HG03103 (cell line): ENCODE results near the gene IQCN.

Experiments used
- ATAC-seq: cut with Tn5 transposase; IDR thresholded peaks from one replicate; pipeline ENCODE4 v1.9.1; 2021; ENCODE audit warnings: low read depth; ENCODE audit not compliant: unreplicated experiment

Gene IQCN, protein sequence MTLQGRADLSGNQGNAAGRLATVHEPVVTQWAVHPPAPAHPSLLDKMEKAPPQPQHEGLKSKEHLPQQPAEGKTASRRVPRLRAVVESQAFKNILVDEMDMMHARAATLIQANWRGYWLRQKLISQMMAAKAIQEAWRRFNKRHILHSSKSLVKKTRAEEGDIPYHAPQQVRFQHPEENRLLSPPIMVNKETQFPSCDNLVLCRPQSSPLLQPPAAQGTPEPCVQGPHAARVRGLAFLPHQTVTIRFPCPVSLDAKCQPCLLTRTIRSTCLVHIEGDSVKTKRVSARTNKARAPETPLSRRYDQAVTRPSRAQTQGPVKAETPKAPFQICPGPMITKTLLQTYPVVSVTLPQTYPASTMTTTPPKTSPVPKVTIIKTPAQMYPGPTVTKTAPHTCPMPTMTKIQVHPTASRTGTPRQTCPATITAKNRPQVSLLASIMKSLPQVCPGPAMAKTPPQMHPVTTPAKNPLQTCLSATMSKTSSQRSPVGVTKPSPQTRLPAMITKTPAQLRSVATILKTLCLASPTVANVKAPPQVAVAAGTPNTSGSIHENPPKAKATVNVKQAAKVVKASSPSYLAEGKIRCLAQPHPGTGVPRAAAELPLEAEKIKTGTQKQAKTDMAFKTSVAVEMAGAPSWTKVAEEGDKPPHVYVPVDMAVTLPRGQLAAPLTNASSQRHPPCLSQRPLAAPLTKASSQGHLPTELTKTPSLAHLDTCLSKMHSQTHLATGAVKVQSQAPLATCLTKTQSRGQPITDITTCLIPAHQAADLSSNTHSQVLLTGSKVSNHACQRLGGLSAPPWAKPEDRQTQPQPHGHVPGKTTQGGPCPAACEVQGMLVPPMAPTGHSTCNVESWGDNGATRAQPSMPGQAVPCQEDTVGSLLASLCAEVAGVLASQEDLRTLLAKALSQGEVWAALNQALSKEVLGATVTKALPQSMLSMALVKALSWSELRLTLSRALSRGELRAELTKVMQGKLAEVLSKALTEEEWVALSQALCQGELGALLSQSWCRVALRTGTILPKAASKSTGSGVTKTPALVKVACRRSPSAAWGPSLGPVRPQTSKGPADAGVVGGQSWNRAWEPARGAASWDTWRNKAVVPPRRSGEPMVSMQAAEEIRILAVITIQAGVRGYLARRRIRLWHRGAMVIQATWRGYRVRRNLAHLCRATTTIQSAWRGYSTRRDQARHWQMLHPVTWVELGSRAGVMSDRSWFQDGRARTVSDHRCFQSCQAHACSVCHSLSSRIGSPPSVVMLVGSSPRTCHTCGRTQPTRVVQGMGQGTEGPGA (N-terminal part only)

DNA sequence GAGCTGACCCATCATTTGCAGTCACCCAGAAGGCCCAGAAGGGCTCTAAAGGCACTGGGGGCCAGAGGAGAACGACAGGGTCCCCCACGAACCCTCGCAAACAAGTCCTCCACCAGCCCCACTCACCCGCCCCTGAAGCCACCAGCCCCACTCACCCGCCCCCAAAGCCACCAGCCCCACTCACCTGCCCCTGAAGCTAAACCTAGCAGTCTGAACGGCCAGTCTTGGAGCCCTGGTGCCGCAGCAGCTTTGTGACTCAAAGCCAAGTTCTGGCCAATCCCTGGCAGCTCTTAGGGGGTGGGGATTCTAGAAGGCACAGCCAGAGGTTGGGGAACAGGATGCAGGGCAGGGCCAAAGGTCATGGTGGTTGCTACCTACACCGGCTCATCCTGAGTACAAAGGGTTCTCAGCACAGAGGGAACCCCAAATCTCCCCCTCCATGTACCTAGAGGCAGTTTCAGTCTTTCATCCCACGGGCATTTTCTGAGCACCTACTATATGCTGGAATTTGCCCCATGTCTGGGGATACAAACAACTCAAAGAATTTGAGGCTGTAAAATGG is at the start of gene IQCN:
Gene IQCN (minus strand): TSS at position 234 of the 562 bp plus-strand sequence. CDS start 4,974 bp downstream, outside the sequence.
- no peak for ATAC-seq

DNA sequence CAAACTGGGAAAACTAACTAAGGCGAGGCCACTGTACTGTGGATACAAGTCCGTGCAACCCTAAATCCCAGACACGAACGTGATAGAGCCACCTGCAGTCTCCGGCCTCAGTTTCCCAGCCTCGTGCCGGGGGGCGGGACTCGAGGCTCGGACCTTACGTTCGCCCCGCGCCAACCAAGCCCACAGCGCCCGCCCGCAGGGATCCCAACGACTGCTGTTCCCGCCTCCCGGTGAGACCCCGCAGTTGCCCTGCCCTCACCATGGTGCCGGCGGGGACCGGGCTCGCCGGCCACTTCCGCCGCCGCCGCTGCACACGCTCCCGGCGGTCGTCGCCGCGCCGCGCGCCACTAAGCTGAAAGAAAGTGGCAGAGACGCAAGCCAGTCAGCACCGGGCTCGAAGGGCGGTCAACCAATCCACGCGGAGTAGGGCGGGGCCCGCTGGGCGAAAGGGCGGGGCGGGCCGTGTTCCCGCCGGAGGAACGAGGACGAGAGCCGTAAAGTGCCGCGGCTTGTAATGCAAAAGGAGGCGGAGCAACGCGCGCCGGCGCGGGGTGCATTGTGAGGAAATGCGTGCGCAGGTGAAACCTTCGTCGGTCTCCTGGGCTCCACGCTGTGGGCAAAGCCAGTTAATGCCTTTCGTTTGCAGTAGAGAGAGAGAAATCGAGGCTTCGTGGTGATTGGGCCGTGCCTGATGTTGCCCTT is 48.7 kb upstream of the IQCN start, which contains the start of gene LSM4:
Gene LSM4 (minus strand): TSS at position 318 of the 702 bp plus-strand sequence. CDS start 56 bp downstream, at position 262.
- ATAC-seq = peak; percentile 92

DNA sequence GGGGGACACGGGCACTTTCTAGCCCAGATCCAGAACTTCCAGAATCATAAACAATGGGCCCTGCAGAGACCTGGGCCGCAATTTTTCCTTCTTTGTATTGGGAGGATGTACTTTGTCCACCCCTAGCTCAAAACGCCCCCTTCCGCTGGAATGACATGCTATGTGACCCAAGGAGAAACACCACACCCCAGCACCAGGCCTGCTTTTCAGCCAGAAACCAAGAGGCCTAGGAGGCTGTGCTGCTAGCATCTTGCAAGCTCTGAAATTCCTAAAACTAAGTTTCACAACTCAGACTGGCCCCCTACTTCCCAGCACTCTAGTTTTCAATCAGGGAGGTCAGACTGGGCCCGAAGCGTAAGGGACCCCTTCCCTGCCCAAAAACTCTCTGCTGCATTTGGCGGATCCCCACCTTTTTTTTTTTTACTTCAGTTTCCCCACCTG is 48.1 kb upstream of the IQCN start:
- ATAC-seq = no peak

DNA sequence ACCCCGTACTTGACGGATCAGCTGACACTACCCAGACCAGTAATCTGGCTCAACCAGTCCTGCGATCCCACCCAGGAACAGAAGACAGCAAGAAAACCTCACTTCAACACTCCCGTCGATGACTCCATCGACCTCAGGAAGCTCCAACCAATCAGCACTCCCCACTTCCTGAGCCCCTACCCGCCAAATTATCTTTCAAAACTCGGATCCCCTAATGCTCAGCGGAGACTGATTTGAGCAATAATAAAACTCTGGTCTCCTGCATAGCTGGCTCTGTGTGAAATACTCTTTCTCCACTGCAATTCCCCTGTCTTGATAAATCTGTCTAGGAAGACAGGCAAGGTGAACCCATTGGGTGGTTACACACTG is 47.5 kb upstream of the IQCN start:
- ATAC-seq = no peak

DNA sequence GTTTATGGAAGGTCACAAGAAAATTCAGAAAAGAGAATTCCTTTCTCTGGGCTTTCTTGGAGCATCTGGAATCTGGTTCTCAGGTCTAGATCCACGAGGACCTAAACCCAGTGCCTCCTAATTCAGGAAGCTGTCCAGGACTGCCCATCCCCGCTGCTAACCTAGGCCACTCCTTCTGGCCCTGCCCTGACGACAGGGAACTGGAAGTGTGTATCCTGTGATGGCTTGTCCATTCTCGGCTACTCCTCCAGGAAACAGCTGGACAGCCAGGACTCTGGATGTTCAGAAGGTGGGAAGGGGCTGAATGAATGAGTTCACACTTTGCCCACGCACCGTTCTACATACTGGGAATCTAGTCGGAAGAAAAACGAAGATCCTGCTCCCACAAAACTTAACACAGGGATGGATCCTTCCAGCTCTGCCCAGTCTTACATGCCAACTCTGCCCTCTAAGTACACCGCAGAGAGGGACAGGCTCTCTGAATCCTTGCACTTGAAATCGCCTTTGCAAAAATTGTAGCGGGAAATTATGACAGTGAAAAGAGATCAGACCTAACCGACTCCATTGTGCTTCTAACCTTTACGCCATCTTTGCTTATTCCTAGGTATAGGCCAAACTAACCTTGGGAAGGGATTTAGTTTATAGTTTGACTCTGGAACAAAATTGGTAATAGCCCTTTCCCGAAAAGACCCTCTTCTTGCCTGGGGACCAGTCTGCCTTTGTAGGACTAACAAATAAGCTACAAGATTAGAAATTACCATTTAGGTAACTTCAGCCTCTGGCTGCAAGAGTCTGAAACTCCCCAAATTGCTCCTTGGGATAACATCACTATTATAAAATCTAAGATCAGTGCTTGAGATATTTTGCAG is 46.8 kb upstream of the IQCN start:
- no peak for ATAC-seq

DNA sequence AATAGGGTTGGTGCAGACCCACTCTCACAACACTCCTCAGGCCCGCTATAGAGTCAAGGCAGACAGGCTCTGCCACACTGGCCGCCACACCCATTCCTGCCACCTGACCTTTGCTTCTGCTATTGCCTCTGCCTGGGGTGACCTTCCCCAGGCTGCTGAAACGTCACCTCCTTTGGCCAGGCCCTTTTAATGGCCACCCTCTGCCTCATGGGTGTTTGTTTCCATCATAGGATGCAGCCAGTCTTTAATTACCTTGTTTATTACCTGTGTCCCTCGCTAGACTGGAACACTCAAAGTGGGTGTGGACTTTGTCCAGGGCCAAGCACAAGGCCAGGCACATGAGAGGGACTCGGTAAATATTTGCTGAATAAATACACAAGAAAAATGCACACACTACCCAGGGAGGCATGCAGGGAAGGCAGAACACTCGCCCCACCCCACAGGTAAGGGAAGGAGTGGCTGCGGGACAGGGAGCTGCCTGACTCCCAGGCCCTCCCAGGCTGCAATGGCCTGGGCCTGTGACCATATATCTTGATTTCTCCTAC is 45.4 kb upstream of the IQCN start:
- no peak for ATAC-seq

DNA sequence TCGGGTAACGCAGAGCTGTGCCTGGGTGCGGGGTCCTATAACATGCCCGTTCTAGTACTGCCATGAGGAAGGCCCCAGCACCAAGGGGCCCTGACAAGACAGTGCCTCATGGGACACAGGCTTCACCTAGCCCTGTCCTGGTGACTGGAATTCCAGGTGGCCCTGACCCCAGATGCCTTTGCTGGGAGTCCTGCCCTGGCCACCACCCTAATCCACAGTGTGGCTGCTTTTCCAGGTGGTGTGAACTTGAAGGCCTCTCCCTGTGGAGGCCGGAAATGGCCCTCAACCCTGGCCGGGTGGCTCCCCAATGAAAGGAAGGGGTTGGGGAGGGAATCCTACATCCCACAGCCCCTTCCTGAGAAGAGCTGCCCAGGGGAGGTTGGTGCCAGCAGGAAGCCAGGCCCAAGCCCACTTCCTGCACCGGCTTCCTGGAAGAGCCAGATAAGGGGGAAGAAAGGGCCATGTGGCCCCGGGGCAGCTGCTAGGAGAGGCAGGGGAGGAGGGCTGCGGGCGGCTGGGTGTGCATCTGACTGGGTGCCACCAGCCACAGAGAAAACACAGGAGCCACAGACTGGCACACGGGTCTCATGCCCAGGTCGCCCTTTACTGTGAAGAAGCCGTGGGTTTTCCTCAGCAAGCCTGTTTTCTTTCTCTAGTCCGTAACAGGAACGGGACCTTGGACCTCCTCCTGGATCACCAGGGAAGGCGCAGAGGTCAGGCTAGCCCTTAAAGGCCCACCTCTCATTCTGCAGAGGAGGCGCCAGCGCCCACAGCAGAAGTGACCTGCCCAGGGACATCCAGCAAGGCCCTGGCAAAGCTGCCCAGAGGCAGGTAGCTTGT is 43.9 kb upstream of the IQCN start:
- no peak for ATAC-seq

DNA sequence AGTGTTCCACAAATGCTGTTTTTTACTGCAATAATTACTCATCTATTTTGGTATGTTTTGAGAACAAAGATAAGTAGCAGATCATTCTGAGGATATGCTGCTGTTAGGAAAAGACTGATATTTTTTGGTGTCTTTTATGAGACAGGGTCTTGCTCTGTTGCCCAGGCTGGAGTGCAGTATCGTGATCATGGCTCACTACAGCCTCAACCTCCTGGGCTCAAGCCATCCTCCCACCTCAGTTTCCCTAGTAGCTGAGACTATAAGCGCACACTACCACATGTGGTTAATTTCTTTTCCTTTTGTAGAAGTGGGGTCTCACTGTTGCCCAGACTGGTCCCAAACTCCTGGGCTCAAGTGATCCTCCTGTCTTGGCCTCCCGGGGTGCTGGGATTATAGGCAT is 39.1 kb upstream of the IQCN start:
- no peak for ATAC-seq

DNA sequence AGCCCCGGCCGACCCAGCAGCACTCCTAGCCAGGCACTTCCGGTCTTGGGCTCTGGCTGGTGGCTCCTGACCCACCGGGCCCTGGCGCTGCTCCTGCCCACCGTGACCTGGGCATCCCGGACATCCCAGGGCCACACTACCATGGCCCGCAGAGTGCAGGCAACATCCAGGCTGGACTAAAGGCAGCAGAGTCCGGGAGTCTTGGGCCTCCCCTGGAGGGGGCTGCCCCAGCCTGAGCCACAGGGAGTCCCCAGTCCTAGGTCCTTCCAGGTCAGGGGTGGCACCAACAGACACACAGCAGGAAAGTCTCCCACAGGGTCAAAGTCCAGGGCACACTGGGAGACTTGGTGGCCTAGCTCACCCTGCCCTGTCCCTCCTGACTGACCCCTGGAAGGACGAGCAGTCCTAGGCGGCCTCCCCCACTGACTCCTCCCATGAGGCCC is 37.9 kb upstream of the IQCN start:
- no peak for ATAC-seq

DNA sequence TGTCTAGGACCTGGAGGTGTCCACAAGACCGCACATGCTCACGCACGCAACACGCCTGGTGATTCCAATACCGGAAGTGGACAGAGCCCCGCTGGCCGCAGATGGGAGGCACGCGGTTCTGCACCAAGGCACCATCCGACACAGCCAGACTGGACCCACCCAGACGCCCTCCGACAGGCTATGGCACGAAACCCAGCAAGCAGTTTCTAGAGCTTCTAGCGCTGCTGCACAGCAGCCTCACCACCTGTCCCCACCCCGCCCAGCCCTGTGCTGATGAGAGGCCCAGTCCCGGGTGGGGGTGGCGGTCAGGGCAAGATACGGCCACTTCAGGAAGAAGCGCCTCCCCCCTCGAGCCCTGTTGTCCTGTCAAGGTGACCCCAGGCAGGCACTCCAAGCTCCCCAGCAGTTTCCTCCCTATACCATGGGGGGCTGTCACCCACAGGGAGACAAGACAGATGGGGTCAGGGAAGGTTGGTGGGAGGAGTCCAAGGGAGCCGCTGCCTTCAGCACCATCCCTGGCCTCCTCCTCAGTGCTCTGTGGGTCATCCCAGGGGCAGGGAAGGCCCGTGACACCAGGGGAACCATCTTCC is 37.3 kb upstream of the IQCN start:
- ATAC-seq = no peak

DNA sequence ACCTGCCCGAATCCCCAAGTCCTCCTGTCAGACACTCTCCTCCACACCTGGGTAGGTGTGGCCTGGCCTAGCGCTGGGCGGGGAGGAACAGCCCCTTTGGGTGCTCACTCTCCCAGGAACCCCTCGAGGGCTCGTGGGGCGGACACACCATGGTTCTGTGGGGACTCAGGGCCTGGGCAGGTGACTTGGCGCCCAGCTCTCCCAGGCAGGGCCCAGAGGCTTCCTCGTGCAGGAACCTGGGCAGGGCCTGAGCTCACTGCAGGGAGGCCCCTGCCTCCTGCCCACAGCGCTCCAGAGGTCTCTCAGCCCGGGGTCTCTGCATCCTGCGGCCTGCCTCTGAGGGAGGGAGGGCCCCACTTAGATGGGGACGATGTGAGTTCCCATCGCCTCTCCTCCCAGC is 36.7 kb upstream of the IQCN start:
- no peak for ATAC-seq

DNA sequence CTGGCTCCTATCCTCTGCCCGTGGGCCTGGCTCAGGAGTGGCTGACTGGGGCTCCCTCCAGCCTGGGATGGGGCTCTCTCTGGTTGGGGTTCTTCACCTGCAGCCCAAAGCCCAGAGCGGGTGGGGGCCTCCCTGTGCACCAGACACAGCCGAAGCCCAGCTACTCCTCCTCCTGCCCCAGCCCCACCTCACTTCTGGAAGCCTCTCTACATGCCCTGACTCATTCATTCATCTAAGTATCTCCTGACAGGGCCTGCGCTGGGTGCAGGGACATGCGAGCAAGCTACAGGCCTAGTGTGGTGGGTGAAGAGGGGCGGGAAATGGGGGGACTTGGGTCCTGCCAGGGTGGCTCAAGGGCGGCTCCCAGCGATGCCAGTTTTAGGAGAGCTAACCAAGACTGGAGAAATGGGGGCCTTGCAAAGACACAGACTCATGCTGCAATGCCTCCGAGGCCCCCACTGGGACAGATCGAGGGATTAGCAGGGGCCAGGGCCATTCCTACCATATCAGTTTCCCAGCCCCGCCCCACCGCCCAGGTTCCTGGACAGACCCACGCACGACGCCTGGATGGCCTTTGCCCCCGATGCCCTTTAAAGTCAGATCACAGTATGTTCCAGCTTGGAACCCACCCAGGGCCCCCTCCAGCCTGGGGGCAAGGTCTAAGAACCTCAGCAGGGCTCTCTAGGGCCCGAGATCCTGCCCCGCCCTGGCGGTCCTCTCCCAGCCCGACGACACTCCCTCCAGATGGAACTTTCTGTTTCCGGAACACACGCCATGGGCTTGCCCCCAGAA is 36.1 kb upstream of the IQCN start:
- ATAC-seq = no peak

DNA sequence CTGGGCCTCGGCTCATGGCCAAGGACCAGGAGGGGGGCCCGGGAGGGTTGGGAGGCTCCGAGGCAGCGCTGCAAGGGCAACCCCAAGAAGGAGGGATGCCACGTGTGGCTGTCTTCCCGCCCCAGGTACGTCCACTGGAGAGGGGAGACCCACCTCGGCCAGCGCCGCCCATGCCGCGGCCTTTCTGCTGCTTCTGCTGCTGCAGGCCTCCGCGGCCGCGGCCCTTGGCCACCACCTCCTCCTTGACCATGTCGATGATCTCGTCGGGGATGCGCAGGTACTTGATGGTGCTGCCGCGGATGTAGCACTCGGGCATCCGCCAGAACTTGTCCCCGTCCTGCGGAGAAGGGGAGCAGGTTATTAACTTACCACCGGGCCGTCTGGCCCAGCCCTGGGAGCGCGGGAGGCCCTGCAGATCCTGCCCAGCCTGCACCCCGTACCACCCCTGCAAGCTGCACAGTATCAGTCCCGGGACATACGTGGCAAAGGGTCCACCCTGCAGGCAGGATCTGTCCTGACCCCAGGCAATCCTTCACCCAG is 35.3 kb upstream of the IQCN start:
- no peak for ATAC-seq

DNA sequence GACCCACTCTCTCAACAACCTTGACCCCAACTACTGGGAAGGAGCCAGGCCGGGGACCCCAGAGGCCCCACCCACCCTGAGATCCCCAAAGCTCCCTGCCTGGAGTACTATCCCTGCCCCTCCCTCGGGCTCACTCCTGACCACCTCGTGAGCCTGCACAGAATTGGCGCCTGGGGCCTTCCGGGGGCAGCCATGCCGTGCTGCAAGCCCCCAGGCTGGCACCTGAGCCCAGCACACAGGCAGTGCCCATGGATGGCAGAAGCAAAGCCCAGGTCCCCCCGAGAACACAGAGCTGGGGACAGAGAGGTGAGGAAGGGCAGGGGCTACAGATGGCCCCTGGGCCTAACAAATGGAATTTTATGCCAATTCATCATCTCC is 34.7 kb upstream of the IQCN start:
- ATAC-seq = no peak

DNA sequence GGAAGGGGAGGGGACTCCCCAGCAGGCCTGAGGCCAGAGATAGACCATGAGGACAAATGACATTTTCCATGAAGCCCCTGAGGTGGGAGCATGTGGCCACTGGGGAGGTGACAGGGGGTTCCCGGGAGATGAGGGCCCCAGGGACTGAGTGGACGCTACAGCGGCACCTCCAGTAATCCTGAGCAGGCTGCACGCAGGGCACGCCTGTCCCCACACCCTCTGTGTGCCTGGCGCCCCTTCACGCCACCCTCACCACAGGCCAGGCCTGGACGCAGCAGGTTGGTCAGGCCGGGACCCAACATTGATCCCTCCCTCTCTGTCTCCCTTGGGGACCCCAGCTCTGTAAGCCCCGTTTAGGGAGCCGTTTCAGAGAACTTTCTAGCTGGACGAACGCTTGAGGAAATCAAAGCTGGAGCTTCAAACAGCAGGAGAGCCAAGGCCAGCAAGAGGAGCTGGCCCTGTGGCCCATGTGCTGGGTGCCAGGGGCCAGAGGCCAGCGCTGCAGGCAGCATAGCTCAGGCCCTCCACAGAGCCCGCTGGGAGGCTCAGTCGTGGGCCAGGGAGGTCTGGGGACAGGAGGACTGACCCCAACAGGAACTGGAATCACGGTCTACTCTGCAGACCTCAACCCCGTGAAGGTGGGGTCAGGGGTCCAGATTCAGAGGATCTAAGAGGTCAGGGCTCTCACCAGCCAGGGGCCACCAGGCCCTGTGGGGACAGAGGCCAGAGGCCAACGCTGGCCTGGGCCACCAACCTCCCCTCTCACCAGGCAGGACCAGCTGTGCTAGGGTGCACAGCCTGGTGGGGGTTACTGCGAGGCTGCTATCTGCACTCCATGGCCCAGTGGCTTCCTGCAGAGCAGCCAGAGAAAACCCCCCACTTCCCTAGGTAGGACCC is 34.0 kb upstream of the IQCN start:
- ATAC-seq = no peak
